HEK293 (cell line): ENCODE data around the gene PLXNA2.

ENCODE experiments used
- CTCF ChIA-PET: fragments of 350-600 bp; formaldehyde crosslinking; extraction: SDS; loops from one replicate; lab custom pipeline; 2021; ENCODE audit warnings: antibody characterized with exemption; lab: Yijun Ruan, JAX
- POLR2A ChIA-PET: fragments of 300-600 bp; formaldehyde crosslinking; extraction: SDS; loops from one replicate; lab custom pipeline; 2020; ENCODE audit warnings: antibody characterized with exemption, inconsistent platforms; lab: Yijun Ruan, JAX
- H3K27ac ChIP-seq: fragments of 200-500 bp; sonication (Bioruptor generic); 2 replicates; pipeline ENCODE4 v1.5.1; 2014; ENCODE audit warnings: low read depth, low read length, control low read depth, inconsistent platforms; ENCODE audit errors: extremely low read depth
- H3K36me3 ChIP-seq, 2 experiments: fragments of 200-500 bp in 1 of 2; sonication (Bioruptor generic) in 1 of 2; 1 replicate in 1 of 2; 2 replicates in 1 of 2; pipeline ENCODE4 v1.5.1; 2014 to 2017; ENCODE audit warnings: inconsistent platforms in 2 of 2, low read length in 2 of 2; ENCODE audit not compliant: control insufficient read depth in 2 of 2, insufficient read depth in 1 of 2
- H3K4me1 ChIP-seq: fragments of 200-500 bp; sonication (Bioruptor generic); 2 replicates; pipeline ENCODE4 v1.5.1; 2014; ENCODE audit warnings: mild to moderate bottlenecking, low read length, inconsistent platforms; ENCODE audit not compliant: control insufficient read depth, insufficient read depth
- H3K4me3 ChIP-seq: 2 replicates; pipeline ENCODE4 v1.5.1; 2011; ENCODE audit warnings: low read depth, mild to moderate bottlenecking, control low read depth, low read length, moderate library complexity
- H3K9me3 ChIP-seq: fragments of 200-500 bp; sonication (Bioruptor generic); 2 replicates; pipeline ENCODE4 v1.5.1; 2014; ENCODE audit warnings: low read depth, low read length, inconsistent platforms; ENCODE audit not compliant: control insufficient read depth, insufficient read depth
- GLI4 ChIP-seq: fragments of 450-650 bp; formaldehyde crosslinking; IDR thresholded peaks from 2 replicates; pipeline ENCODE4 v1.5.1; 2016; ENCODE audit warnings: missing biosample characterization, missing genetic modification characterization
- SALL2 ChIP-seq: fragments of 450-650 bp; formaldehyde crosslinking; IDR thresholded peaks from 2 replicates; pipeline ENCODE4 v1.5.0; 2017; ENCODE audit warnings: missing biosample characterization, mild to moderate bottlenecking, missing genetic modification characterization, borderline replicate concordance
- ZFP41 ChIP-seq: fragments of 450-650 bp; formaldehyde crosslinking; IDR thresholded peaks from 2 replicates; pipeline ENCODE4 v1.5.1; 2016; ENCODE audit warnings: missing biosample characterization, missing genetic modification characterization, borderline replicate concordance
- ZNF23 ChIP-seq: fragments of 450-650 bp; formaldehyde crosslinking; IDR thresholded peaks from 2 replicates; pipeline ENCODE4 v1.5.1; 2016; ENCODE audit warnings: missing biosample characterization, missing genetic modification characterization, borderline replicate concordance
- ZNF248 ChIP-seq: fragments of 450-650 bp; formaldehyde crosslinking; IDR thresholded peaks from 2 replicates; pipeline ENCODE4 v1.5.1; 2017; ENCODE audit warnings: missing biosample characterization, missing genetic modification characterization
- ZNF280D ChIP-seq: fragments of 450-650 bp; formaldehyde crosslinking; IDR thresholded peaks from 2 replicates; pipeline ENCODE4 v1.5.1; 2016; ENCODE audit warnings: missing biosample characterization, missing genetic modification characterization
- ZNF660 ChIP-seq: fragments of 450-650 bp; IDR thresholded peaks from 2 replicates; pipeline ENCODE4 v1.5.1; 2018; ENCODE audit warnings: missing biosample characterization, mild to moderate bottlenecking, missing genetic modification characterization
- ZNF776 ChIP-seq: fragments of 450-650 bp; formaldehyde crosslinking; IDR thresholded peaks from 2 replicates; pipeline ENCODE4 v1.5.0; 2017; ENCODE audit warnings: missing biosample characterization, missing genetic modification characterization, borderline replicate concordance
- TF ChIP-seq, protein P1 (sequence below): fragments of 450-650 bp; IDR thresholded peaks from 2 replicates; pipeline ENCODE4 v1.5.1; 2018; ENCODE audit warnings: missing biosample characterization, missing genetic modification characterization
- TF ChIP-seq, protein P2 (sequence below): fragments of 450-650 bp; formaldehyde crosslinking; IDR thresholded peaks from 2 replicates; pipeline ENCODE4 v1.5.1; 2016; ENCODE audit warnings: missing biosample characterization, missing genetic modification characterization, borderline replicate concordance
- TF ChIP-seq, protein P3 (sequence below): fragments of 450-650 bp; formaldehyde crosslinking; IDR thresholded peaks from 2 replicates; pipeline ENCODE4 v1.5.1; 2016; ENCODE audit warnings: missing biosample characterization, missing genetic modification characterization

The PLXNA2 gene

DNA sequence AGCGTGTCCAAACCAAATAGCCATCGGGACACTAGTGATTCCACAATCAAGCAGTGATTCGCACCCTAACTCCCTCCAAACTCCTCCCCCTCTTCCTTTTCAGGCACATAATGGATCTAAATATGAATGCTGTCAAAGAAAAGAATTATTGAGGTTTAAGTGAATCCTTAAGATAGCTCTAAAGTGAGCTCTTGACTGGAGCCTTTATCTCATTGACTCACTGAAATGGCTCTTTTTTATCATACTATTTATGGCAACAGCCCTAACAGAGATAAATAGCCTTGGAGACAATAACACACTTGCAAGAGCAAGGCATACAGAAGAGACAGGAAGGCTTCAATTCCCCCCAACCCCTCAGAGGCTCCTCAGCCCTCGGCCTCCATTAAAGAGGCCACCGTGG lies 143.3 kb downstream of the PLXNA2 start (continued):
- no peak for TF ChIP-seq ZNF660

DNA sequence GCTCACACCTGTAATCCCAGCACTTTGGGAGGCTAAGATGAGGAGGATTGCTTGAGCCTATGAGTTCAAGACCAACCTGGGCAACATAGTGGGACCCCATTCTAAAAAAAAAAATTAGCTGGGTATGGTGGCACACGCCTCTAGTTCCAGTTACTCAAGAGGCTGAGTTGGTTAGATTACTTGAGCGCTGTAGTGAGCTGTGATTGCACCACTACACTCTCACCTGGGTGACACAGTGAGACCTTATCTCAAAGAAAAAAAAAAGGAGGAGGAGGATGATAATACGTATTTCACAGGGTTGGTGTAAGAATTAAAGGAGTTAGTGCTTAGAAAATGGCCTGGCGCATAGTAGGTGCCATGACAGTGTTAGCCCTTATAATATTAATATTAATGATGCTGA lies 144.1 kb downstream of the PLXNA2 start:
- no peak for TF ChIP-seq ZNF23 (tag by site-specific recombination)
- TF ChIP-seq, protein P1, sequence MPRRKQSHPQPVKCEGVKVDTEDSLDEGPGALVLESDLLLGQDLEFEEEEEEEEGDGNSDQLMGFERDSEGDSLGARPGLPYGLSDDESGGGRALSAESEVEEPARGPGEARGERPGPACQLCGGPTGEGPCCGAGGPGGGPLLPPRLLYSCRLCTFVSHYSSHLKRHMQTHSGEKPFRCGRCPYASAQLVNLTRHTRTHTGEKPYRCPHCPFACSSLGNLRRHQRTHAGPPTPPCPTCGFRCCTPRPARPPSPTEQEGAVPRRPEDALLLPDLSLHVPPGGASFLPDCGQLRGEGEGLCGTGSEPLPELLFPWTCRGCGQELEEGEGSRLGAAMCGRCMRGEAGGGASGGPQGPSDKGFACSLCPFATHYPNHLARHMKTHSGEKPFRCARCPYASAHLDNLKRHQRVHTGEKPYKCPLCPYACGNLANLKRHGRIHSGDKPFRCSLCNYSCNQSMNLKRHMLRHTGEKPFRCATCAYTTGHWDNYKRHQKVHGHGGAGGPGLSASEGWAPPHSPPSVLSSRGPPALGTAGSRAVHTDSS, result 0 out of 2 replicates have a peak, but pooled peaks have one; percentile 12
- TF ChIP-seq ZNF776 (tag by site-specific recombination), result no peak
- ChIA-PET POLR2A (no interaction called here), CTCF (interaction anchor here (1.3 kb wide), 1 partner anchor 32 kb away, joined by 6 read pairs; no protein-coding TSS in a partner anchor)
- Histone ChIP-seq H3K27ac (no peak overlapping the region), H3K4me3 (no peak overlapping the region), H3K36me3 (peaks cover 0 to 23% of the 10 kb centered on the region in 2 experiments; a peak in 1 of 3 replicates), H3K9me3 (no peaks in the 10 kb centered on the region), H3K4me1 (no peaks in the 10 kb centered on the region)

DNA sequence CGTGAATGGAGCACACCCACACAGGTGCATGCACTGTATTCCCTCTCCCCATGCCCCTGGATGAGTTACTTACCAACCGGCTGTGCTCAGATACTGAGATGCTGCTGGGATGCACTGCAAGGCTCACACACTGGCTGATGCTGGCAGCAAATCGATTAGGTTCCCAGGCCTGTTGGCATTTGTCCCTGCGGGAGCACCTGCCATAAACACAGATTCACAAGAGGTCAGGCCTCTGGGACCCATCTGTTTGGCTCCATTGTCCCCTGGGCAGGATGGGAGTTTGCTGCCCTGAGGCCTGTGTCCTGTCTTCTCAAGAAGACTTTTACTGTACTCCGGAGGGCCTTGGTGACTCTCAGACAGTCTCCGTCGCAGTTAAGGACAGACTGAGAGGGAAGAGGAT lies 145.4 kb downstream of the PLXNA2 start:
- H3K4me3 ChIP-seq, result no peak overlapping the region
- ChIA-PET POLR2A (no interaction called here), CTCF (no interaction called here)
- no peak overlapping the region for H3K27ac ChIP-seq
- H3K36me3 ChIP-seq, result peaks cover 0 to 32% of the 10 kb centered on the region in 2 experiments; a peak in 1 of 3 replicates
- TF ChIP-seq ZNF280D, result no peak
- TF ChIP-seq, protein P2, sequence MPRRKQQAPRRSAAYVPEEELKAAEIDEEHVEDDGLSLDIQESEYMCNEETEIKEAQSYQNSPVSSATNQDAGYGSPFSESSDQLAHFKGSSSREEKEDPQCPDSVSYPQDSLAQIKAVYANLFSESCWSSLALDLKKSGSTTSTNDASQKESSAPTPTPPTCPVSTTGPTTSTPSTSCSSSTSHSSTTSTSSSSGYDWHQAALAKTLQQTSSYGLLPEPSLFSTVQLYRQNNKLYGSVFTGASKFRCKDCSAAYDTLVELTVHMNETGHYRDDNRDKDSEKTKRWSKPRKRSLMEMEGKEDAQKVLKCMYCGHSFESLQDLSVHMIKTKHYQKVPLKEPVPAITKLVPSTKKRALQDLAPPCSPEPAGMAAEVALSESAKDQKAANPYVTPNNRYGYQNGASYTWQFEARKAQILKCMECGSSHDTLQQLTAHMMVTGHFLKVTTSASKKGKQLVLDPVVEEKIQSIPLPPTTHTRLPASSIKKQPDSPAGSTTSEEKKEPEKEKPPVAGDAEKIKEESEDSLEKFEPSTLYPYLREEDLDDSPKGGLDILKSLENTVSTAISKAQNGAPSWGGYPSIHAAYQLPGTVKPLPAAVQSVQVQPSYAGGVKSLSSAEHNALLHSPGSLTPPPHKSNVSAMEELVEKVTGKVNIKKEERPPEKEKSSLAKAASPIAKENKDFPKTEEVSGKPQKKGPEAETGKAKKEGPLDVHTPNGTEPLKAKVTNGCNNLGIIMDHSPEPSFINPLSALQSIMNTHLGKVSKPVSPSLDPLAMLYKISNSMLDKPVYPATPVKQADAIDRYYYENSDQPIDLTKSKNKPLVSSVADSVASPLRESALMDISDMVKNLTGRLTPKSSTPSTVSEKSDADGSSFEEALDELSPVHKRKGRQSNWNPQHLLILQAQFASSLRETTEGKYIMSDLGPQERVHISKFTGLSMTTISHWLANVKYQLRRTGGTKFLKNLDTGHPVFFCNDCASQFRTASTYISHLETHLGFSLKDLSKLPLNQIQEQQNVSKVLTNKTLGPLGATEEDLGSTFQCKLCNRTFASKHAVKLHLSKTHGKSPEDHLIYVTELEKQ, result no peak
- TF ChIP-seq GLI4 (tag by site-specific recombination), result no peak
- TF ChIP-seq, protein P3, sequence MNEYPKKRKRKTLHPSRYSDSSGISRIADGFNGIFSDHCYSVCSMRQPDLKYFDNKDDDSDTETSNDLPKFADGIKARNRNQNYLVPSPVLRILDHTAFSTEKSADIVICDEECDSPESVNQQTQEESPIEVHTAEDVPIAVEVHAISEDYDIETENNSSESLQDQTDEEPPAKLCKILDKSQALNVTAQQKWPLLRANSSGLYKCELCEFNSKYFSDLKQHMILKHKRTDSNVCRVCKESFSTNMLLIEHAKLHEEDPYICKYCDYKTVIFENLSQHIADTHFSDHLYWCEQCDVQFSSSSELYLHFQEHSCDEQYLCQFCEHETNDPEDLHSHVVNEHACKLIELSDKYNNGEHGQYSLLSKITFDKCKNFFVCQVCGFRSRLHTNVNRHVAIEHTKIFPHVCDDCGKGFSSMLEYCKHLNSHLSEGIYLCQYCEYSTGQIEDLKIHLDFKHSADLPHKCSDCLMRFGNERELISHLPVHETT (tag by site-specific recombination), result no peak
- TF ChIP-seq ZNF248 (tag by site-specific recombination), result no peak
- TF ChIP-seq ZFP41, result no peak
- TF ChIP-seq SALL2 (tag by site-specific recombination), result no peak
- no peaks in the 10 kb centered on the region for H3K4me1 ChIP-seq
- no peaks in the 10 kb centered on the region for H3K9me3 ChIP-seq
